ENCODE results near the gene MED28.

DNA sequence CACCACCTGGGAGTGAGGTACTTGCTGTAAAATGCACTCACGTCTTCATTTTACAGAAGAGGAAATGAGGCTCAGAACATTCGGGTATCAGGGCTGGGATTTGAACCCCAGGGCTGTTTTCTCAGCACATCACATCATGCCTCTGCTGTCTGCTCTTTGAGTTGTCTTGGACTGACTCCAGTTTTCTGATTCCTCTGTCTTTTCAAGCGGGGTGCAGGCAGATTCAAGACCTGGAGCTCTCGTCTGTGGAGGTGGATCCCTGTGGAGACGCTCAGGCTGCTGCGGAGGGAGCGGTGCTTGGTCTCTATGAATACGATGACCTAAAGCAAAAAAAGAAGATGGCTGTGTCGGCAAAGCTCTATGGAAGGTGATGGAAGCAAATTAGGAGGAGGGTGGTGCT, 31.2 kb upstream of the MED28 start:
- TF ChIP-seq, protein P1, sequence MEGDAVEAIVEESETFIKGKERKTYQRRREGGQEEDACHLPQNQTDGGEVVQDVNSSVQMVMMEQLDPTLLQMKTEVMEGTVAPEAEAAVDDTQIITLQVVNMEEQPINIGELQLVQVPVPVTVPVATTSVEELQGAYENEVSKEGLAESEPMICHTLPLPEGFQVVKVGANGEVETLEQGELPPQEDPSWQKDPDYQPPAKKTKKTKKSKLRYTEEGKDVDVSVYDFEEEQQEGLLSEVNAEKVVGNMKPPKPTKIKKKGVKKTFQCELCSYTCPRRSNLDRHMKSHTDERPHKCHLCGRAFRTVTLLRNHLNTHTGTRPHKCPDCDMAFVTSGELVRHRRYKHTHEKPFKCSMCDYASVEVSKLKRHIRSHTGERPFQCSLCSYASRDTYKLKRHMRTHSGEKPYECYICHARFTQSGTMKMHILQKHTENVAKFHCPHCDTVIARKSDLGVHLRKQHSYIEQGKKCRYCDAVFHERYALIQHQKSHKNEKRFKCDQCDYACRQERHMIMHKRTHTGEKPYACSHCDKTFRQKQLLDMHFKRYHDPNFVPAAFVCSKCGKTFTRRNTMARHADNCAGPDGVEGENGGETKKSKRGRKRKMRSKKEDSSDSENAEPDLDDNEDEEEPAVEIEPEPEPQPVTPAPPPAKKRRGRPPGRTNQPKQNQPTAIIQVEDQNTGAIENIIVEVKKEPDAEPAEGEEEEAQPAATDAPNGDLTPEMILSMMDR (conservative IDR thresholded peaks at IDR 0.05), result no peak
- TF ChIP-seq EZH2 (IDR thresholded peaks at IDR 0.05; ENCODE audit: low read depth), result no peak

All from PC-9 (cell line).